Trophoblast cell (in vitro differentiated cells and primary cell): ENCODE results near the gene UBR3.

Experiments used
- DNase-seq, 2 donors: peaks; one replicate each; pipeline ENCODE4 v3.0.0-alpha.2; 2016
- H2AFZ ChIP-seq: 2 replicates; pipeline ENCODE4 v1.6.1; 2013; ENCODE audit warnings: low read length, moderate library complexity, mild to moderate bottlenecking; ENCODE audit not compliant: insufficient read depth, poor library complexity
- H2AK5ac ChIP-seq: 2 replicates; pipeline ENCODE4 v1.6.1; 2013; ENCODE audit warnings: mild to moderate bottlenecking, low read length
- H2BK120ac ChIP-seq: 2 replicates; pipeline ENCODE4 v1.6.1; 2013; ENCODE audit warnings: low read length, mild to moderate bottlenecking, moderate library complexity; ENCODE audit not compliant: insufficient read depth, poor library complexity
- H2BK12ac ChIP-seq: 2 replicates; pipeline ENCODE4 v1.6.1; 2013; ENCODE audit warnings: mild to moderate bottlenecking, low read length, moderate library complexity
- H2BK5ac ChIP-seq: 2 replicates; pipeline ENCODE4 v1.6.1; 2013; ENCODE audit warnings: low read length, low read depth, moderate library complexity, mild to moderate bottlenecking; ENCODE audit not compliant: poor library complexity
- H3K14ac ChIP-seq: 2 replicates; pipeline ENCODE4 v1.6.1; 2013; ENCODE audit warnings: mild to moderate bottlenecking, low read length
- H3K18ac ChIP-seq: 2 replicates; pipeline ENCODE4 v1.6.1; 2013; ENCODE audit warnings: mild to moderate bottlenecking, low read length
- H3K23ac ChIP-seq: 2 replicates; pipeline ENCODE4 v1.6.1; 2013; ENCODE audit warnings: low read length
- H3K27ac ChIP-seq: 2 replicates; pipeline ENCODE4 v1.5.1; 2013; ENCODE audit warnings: low read depth, mild to moderate bottlenecking, inconsistent platforms, low read length, moderate library complexity
- H3K27me3 ChIP-seq: 2 replicates; pipeline ENCODE4 v1.6.1; 2013; ENCODE audit warnings: inconsistent platforms, mild to moderate bottlenecking, low read length, moderate library complexity; ENCODE audit not compliant: insufficient read depth
- H3K36me3 ChIP-seq, 2 experiments: 1 replicate in 1 of 2; 2 replicates in 1 of 2; pipeline ENCODE4 v1.6.1; 2013; ENCODE audit warnings: low read length in 2 of 2, mild to moderate bottlenecking in 2 of 2, moderate library complexity in 1 of 2; ENCODE audit not compliant: insufficient read depth in 2 of 2, control insufficient read depth in 1 of 2
- H3K4ac ChIP-seq: 2 replicates; pipeline ENCODE4 v1.6.1; 2013; ENCODE audit warnings: low read depth, mild to moderate bottlenecking, low read length, moderate library complexity
- H3K4me1 ChIP-seq, 2 experiments: 1 replicate in 1 of 2; 2 replicates in 1 of 2; pipeline ENCODE4 v1.6.1; 2013; ENCODE audit warnings: low read length in 2 of 2, mild to moderate bottlenecking in 2 of 2, moderate library complexity in 1 of 2; ENCODE audit not compliant: insufficient read depth in 2 of 2, control insufficient read depth in 1 of 2
- H3K4me2 ChIP-seq: 2 replicates; pipeline ENCODE4 v1.6.1; 2013; ENCODE audit warnings: inconsistent platforms, mild to moderate bottlenecking, low read length, moderate library complexity
- H3K4me3 ChIP-seq: 2 replicates; pipeline ENCODE4 v1.5.1; 2013; ENCODE audit warnings: mild to moderate bottlenecking, low read depth, low read length, inconsistent platforms
- H3K79me1 ChIP-seq: one replicate; pipeline ENCODE4 v1.6.1; 2013; ENCODE audit warnings: low read length
- H3K79me2 ChIP-seq: 2 replicates; pipeline ENCODE4 v1.6.1; 2013; ENCODE audit warnings: low read length, mild to moderate bottlenecking; ENCODE audit not compliant: control insufficient read depth, insufficient read depth, poor library complexity
- H3K9ac ChIP-seq: 2 replicates; pipeline ENCODE4 v1.6.1; 2013; ENCODE audit warnings: mild to moderate bottlenecking, low read length
- H3K9me3 ChIP-seq: 2 replicates; pipeline ENCODE4 v1.6.1; 2013; ENCODE audit warnings: low read depth, mild to moderate bottlenecking, control low read depth, inconsistent platforms, low read length; ENCODE audit not compliant: insufficient read depth
- H4K12ac ChIP-seq: 2 replicates; pipeline ENCODE4 v1.6.1; 2013; ENCODE audit warnings: low read depth, mild to moderate bottlenecking, low read length, moderate library complexity
- H4K8ac ChIP-seq: 2 replicates; pipeline ENCODE4 v1.6.1; 2013; ENCODE audit warnings: low read depth, mild to moderate bottlenecking, low read length, moderate library complexity
- H4K91ac ChIP-seq: one replicate; pipeline ENCODE4 v1.6.1; 2013; ENCODE audit warnings: low read depth, mild to moderate bottlenecking, low read length, moderate library complexity
- WGBS: extraction: QIAGEN DNeasy Blood & Tissue Kit; methylation state at CpG from one replicate; pipeline ENCODE4 v1.1.7; 2013; ENCODE audit warnings: missing lambda C conversion rate; ENCODE audit not compliant: insufficient read length, insufficient coverage; ENCODE audit errors: extremely low coverage; 5-methylcytosine and 5-hydroxymethylcytosine counted together

UBR3 gene

GRCh38 chr2:169979025-169979424, 151.8 kb downstream of the UBR3 start:
- WGBS, result no CpG with 5 or more reads among the region's 2 CpGs
- no peak overlapping the region for H3K4ac ChIP-seq

GRCh38 chr2:169980001-169980400, 152.7 kb downstream of the UBR3 start:
- Histone ChIP-seq H3K4me3 (no peak overlapping the region), H3K23ac (no peak overlapping the region), H3K4me2 (no peak overlapping the region), H3K79me1 (no peaks in the 10 kb centered on the region), H3K36me3 (peaks cover 0 to 3% of the 10 kb centered on the region in 2 experiments), H3K9ac (no peak overlapping the region), H3K79me2 (no peaks in the 10 kb centered on the region), H3K18ac (no peak overlapping the region), H4K91ac (no peak overlapping the region), H4K8ac (no peak overlapping the region), H3K14ac (no peak overlapping the region), H3K4me1 (peaks cover 5 to 6% of the 10 kb centered on the region in 2 experiments), H2AFZ (no peak overlapping the region), H3K27ac (no peak overlapping the region), H4K12ac (no peak overlapping the region), H2BK120ac (no peak overlapping the region), H3K9me3 (no peaks in the 10 kb centered on the region), H3K27me3 (no peaks in the 10 kb centered on the region), H2BK5ac (no peak overlapping the region), H2BK12ac (no peak overlapping the region), H2AK5ac (no peak overlapping the region), H3K4ac (no peak overlapping the region)
- no CpG with 5 or more reads among the region's 4 CpGs for WGBS
- DNase-seq, result no peak

More at GRCh38 chr2:169979025-169979424, 151.8 kb downstream of the UBR3 start:
- no peak overlapping the region for H3K18ac ChIP-seq
- H3K4me2 ChIP-seq, result no peak overlapping the region
- no peak overlapping the region for H4K91ac ChIP-seq
- H2AFZ ChIP-seq, result no peak overlapping the region
- H4K8ac ChIP-seq, result no peak overlapping the region
- H3K9me3 ChIP-seq, result no peaks in the 10 kb centered on the region
- H2AK5ac ChIP-seq, result no peak overlapping the region
- peaks cover 0 to 3% of the 10 kb centered on the region in 2 experiments for H3K36me3 ChIP-seq
- DNase-seq, result no peak
- no peak overlapping the region for H2BK12ac ChIP-seq
- H3K27ac ChIP-seq, result no peak overlapping the region
- H3K4me3 ChIP-seq, result no peak overlapping the region
- peaks cover 5 to 6% of the 10 kb centered on the region in 2 experiments for H3K4me1 ChIP-seq
- H3K14ac ChIP-seq, result no peak overlapping the region
- no peak overlapping the region for H2BK120ac ChIP-seq
- H4K12ac ChIP-seq, result no peak overlapping the region
- H3K79me1 ChIP-seq, result no peaks in the 10 kb centered on the region
- no peak overlapping the region for H2BK5ac ChIP-seq
- H3K23ac ChIP-seq, result no peak overlapping the region
- H3K9ac ChIP-seq, result no peak overlapping the region
- no peaks in the 10 kb centered on the region for H3K79me2 ChIP-seq
- H3K27me3 ChIP-seq, result no peaks in the 10 kb centered on the region

GRCh38 chr2:169980643-169981042, 153.4 kb downstream of the UBR3 start:
- no peak overlapping the region for H4K91ac ChIP-seq
- no peak overlapping the region for H3K14ac ChIP-seq

DNA sequence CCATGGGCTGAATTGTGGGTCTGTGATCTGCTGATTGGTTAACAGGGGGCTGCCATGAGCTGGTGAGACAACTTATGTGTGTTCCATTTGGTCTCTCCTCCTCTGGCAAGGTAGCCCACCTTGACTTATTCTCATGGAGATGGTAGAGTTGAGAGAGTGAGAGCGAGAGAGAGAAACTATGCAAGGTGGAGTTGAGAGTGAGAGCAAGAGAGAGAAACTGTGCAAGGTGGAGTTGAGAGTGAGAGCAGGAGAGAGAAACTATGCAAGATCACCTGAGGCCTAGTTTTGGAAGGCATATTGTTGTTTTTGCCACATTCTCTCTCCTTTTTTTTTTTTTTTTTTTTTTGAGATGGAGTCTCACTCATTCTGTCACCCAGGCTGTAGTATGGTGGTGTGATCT, 155.7 kb downstream of the UBR3 start:
- H3K79me2 ChIP-seq, result no peaks in the 10 kb centered on the region
- no peak overlapping the region for H4K8ac ChIP-seq
- H3K9ac ChIP-seq, result no peak overlapping the region
- H3K23ac ChIP-seq, result no peak overlapping the region
- H2BK5ac ChIP-seq, result no peak overlapping the region
- H3K14ac ChIP-seq, result no peak overlapping the region
- H3K4me1 ChIP-seq, result peaks cover 5 to 6% of the 10 kb centered on the region in 2 experiments
- no peak overlapping the region for H3K4ac ChIP-seq
- H2AK5ac ChIP-seq, result no peak overlapping the region
- H3K4me3 ChIP-seq, result no peak overlapping the region
- no peak overlapping the region for H2BK12ac ChIP-seq
- H3K79me1 ChIP-seq, result no peaks in the 10 kb centered on the region
- H3K4me2 ChIP-seq, result no peak overlapping the region
- no peak overlapping the region for H2BK120ac ChIP-seq
- no peak overlapping the region for H3K27ac ChIP-seq
- no peak overlapping the region for H4K12ac ChIP-seq
- H4K91ac ChIP-seq, result no peak overlapping the region
- H3K18ac ChIP-seq, result no peak overlapping the region
- no peak overlapping the region for H2AFZ ChIP-seq
- H3K27me3 ChIP-seq, result no peaks in the 10 kb centered on the region
- no peaks in the 10 kb centered on the region for H3K36me3 ChIP-seq
- DNase-seq, result no peak
- no CpG with 5 or more reads among the region's 1 CpG for WGBS
- H3K9me3 ChIP-seq, result no peaks in the 10 kb centered on the region

More at GRCh38 chr2:169980643-169981042, 153.4 kb downstream of the UBR3 start:
- H2BK120ac ChIP-seq, result no peak overlapping the region
- WGBS, result no CpG with 5 or more reads among the region's 2 CpGs
- H3K4me2 ChIP-seq, result no peak overlapping the region
- H3K9ac ChIP-seq, result no peak overlapping the region
- H3K18ac ChIP-seq, result no peak overlapping the region
- H3K4me3 ChIP-seq, result no peak overlapping the region
- no peak overlapping the region for H2AFZ ChIP-seq
- H2AK5ac ChIP-seq, result no peak overlapping the region
- no peaks in the 10 kb centered on the region for H3K27me3 ChIP-seq
- no peaks in the 10 kb centered on the region for H3K79me1 ChIP-seq
- no peak overlapping the region for H4K12ac ChIP-seq
- no peak for DNase-seq
- H3K4ac ChIP-seq, result no peak overlapping the region
- H3K27ac ChIP-seq, result no peak overlapping the region
- no peak overlapping the region for H2BK5ac ChIP-seq
- no peak overlapping the region for H2BK12ac ChIP-seq
- peaks cover 0 to 3% of the 10 kb centered on the region in 2 experiments for H3K36me3 ChIP-seq
- no peak overlapping the region for H4K8ac ChIP-seq
- H3K23ac ChIP-seq, result no peak overlapping the region
- H3K4me1 ChIP-seq, result peaks cover 5 to 6% of the 10 kb centered on the region in 2 experiments
- H3K79me2 ChIP-seq, result no peaks in the 10 kb centered on the region
- no peaks in the 10 kb centered on the region for H3K9me3 ChIP-seq
